Aorta (tissue), 5 donors: ENCODE results near the gene C1QTNF5. TPM values are rescaled to one million over a fixed set of nuclear protein-coding genes. Genes with fewer than 3 reads are reported as not detected.

Experiments used
- ATAC-seq: fragments of 200-7000 bp; cut with Tn5 transposase; one replicate; pipeline ENCODE4 v1.9.1; 2022; ENCODE audit warnings: moderate library complexity; ENCODE audit not compliant: low FRiP score
- DNase-seq, 2 donors: peaks; one replicate each; pipeline ENCODE4 v3.0.0-alpha.2; 2020
- H3K27ac ChIP-seq, 2 donors: one replicate each; pipeline ENCODE4 v1.5.1; 2013; ENCODE audit warnings: low read length in 2 of 2, mild to moderate bottlenecking in 2 of 2, moderate library complexity in 2 of 2, control low read depth in 1 of 2, inconsistent platforms in 1 of 2, low read depth in 1 of 2
- H3K27me3 ChIP-seq, 2 donors: one replicate each; pipeline ENCODE4 v1.6.1; 2013; ENCODE audit warnings: control low read depth in 1 of 2, low read length in 1 of 2, mild to moderate bottlenecking in 1 of 2, moderate library complexity in 1 of 2; ENCODE audit not compliant: insufficient read depth in 2 of 2, control insufficient read depth in 1 of 2
- H3K36me3 ChIP-seq, 2 donors: one replicate each; pipeline ENCODE4 v1.6.1; 2013; ENCODE audit warnings: control low read depth in 1 of 2, low read length in 1 of 2, mild to moderate bottlenecking in 1 of 2; ENCODE audit not compliant: insufficient read depth in 2 of 2, control insufficient read depth in 1 of 2
- H3K4me1 ChIP-seq, 2 donors: one replicate each; pipeline ENCODE4 v1.6.1; 2013; ENCODE audit warnings: low read length in 2 of 2, control low read depth in 1 of 2, mild to moderate bottlenecking in 1 of 2, moderate library complexity in 1 of 2; ENCODE audit not compliant: insufficient read depth in 2 of 2, control insufficient read depth in 1 of 2
- H3K4me3 ChIP-seq, 2 donors: one replicate each; pipeline ENCODE4 v1.5.1; 2013; ENCODE audit warnings: low read length in 2 of 2, control low read depth in 1 of 2, mild to moderate bottlenecking in 1 of 2
- H3K9me3 ChIP-seq: one replicate; pipeline ENCODE4 v1.6.1; 2013; ENCODE audit warnings: mild to moderate bottlenecking, low read length; ENCODE audit not compliant: control insufficient read depth
- WGBS, 2 donors: extraction: QIAGEN DNeasy Blood & Tissue Kit; methylation state at CpG; one replicate each; pipeline ENCODE4 v1.1.7; 2013; 5-methylcytosine and 5-hydroxymethylcytosine counted together
- intact Hi-C, 2 donors: fragments of 100-400 bp; cut with DNase I; formaldehyde crosslinking; loops; one replicate each; pipeline versions ENCODE4 v1.14.2 to v1.15.0; 2022
- polyA plus RNA-seq, 2 donors: library from polyadenylated mRNA; stranded (reverse); fragments of 200-250 nt; gene quantifications; one replicate each; pipeline ENCODE4 v1.2.3, GENCODE V29; 2013
- total RNA-seq, 2 donors: library from RNA; stranded (reverse); fragmentation: NEBNext Ultra II Directional; extraction: Animal tissue kit (Norgen Biotek cat#: 25700); gene quantifications; one replicate each; pipeline ENCODE4 v1.2.1, GENCODE V29; 2021
- donor health status: healthy with polysubstance abuse.
- donor health status: Bipolar disorder and iron deficiency.
- donor health status: DM: no; HTN: no; CAD: no.
- donor health status: DM: no; HTN: no; CAD: no.
- donor health status: DM: yes; HTN: yes; CAD: no.

The C1QTNF5 gene
- total and polyA plus RNA-seq, 4 donors = 19.1 to 88.2 (median 32.4) TPM

DNA sequence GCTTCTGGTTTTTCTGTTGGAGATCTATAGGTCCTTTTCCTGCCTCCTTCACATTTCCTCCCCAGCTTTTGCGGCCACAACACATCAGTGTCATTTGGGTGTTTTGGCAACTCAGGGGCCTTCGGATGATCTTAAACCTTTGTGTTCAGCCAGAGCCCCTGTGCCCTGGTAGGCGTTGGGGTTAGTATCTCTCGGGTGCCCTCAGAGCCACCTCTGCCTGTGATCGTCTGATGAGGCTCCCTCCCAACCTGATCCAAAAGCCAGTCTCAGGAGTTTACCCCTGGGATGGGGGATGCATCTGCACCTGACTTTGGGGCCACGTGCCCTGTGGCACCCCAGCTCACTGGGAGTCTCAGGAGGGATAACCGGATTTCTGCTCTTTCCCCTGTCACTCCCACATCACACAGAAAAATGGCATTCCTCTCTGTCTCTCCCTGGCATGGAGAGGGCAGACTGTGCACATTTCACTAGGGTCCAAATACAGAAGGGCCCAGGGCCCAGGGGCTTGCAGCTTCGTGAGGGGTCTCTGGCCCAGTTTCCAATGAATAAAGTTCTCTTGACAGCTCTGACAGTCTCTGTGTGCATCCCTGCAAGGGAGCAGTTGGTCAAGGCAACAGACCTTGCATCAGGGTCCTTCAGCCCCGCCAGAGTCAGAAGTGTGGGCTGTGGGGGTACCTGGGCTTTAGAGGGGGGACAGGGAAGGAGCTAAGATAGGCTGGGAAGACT is 3.8 kb downstream of the C1QTNF5 start:
- Histone ChIP-seq H3K36me3 (no peaks in the 10 kb centered on the region), H3K4me1 (no peaks in the 10 kb centered on the region), H3K27me3 (no peaks in the 10 kb centered on the region), H3K4me3 (no peak overlapping the region), H3K27ac (no peak overlapping the region), H3K9me3 (no peaks in the 10 kb centered on the region)
- intact Hi-C loops = loop anchor here in 1 of 2 donors (10.0 kb wide), 1 partner anchor 192 kb away; the partner anchor contains the start of gene ABCG4
- 70 to 80% methylated on average over 9 of the region's 9 CpGs for whole genome bisulfite sequencing, 2 donors
- DNase-seq = peak; percentile 21 to 55
- no peak for ATAC-seq

DNA sequence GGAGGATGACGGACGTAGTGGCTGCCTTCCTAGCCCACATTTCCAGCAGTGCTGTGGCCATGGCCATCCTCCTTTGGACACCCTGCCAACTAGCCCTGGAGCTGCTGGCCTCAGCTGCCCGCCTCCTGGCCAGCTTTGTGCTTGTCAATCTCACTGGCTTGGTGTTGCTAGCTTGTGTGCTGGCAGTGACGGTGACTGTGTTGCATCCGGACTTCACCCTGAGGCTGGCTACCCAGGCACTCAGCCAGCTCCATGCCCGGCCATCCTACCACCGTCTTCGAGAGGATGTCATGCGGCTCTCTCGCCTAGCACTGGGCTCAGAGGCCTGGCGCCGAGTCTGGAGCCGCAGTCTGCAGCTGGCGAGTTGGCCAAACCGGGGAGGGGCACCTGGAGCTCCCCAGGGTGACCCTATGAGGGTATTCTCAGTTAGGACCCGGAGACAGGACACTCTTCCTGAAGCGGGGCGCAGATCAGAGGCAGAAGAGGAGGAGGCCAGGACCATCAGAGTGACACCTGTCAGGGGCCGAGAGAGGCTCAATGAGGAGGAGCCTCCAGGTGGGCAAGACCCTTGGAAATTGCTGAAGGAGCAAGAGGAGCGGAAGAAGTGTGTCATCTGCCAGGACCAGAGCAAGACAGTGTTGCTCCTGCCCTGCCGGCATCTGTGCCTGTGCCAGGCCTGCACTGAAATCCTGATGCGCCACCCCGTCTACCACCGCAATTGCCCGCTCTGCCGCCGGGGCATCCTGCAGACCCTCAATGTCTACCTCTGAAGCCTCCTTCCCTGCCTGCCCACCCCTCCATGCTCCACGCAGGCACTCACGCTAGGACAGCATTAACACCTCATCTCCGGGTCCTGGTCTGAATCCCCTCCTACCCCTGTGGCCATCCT is 4.8 kb downstream of the C1QTNF5 start:
- no peaks in the 10 kb centered on the region for H3K9me3 ChIP-seq
- H3K4me1 ChIP-seq = no peaks in the 10 kb centered on the region
- WGBS, 2 donors = 81 to 84% methylated on average over 30 of the region's 30 CpGs

DNA sequence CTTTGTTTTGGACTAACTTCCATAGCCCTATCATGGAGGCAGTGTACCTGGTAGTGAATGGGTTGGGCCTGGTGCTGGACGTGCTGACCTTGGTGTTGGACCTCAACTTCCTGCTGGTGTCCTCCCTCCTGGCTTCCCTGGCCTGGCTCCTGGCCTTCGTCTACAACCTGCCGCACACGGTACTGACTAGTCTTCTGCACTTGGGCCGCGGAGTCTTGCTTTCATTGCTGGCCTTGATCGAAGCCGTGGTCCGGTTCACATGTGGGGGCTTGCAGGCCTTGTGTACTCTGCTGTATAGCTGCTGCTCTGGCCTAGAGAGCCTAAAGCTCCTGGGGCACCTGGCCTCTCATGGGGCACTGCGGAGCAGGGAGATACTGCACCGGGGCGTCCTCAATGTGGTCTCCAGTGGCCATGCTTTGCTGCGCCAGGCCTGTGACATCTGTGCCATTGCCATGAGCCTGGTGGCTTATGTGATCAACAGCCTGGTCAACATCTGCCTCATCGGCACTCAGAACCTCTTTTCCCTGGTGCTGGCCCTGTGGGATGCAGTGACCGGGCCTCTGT is 5.5 kb downstream of the C1QTNF5 start:
- no peak for ATAC-seq
- H3K27ac ChIP-seq = no peak overlapping the region
- no peaks in the 10 kb centered on the region for H3K27me3 ChIP-seq
- H3K4me1 ChIP-seq = no peaks in the 10 kb centered on the region
- H3K4me3 ChIP-seq = peak overlapping the region; percentile 87 to 98
- no peaks in the 10 kb centered on the region for H3K9me3 ChIP-seq
- peak in 1 of 2 donors; percentile 48 for DNase-seq
- H3K36me3 ChIP-seq = no peaks in the 10 kb centered on the region
- 65 to 73% methylated on average over 15 of the region's 15 CpGs for WGBS, 2 donors
- intact Hi-C loops = loop anchor here in 1 of 2 donors (10.0 kb wide), 1 partner anchor 190 kb away; the partner anchor contains the start of gene ABCG4

More for the DNA sequence above, 4.8 kb downstream of the C1QTNF5 start:
- no peak overlapping the region for H3K27ac ChIP-seq
- no peaks in the 10 kb centered on the region for H3K36me3 ChIP-seq
- peak in 1 of 2 donors; percentile 45 for DNase-seq
- intact Hi-C loops = loop anchor here in 1 of 2 donors (10.0 kb wide), 1 partner anchor 191 kb away; the partner anchor contains the start of gene ABCG4
- no peak for ATAC-seq
- H3K4me3 ChIP-seq = no peak overlapping the region
- no peaks in the 10 kb centered on the region for H3K27me3 ChIP-seq

DNA sequence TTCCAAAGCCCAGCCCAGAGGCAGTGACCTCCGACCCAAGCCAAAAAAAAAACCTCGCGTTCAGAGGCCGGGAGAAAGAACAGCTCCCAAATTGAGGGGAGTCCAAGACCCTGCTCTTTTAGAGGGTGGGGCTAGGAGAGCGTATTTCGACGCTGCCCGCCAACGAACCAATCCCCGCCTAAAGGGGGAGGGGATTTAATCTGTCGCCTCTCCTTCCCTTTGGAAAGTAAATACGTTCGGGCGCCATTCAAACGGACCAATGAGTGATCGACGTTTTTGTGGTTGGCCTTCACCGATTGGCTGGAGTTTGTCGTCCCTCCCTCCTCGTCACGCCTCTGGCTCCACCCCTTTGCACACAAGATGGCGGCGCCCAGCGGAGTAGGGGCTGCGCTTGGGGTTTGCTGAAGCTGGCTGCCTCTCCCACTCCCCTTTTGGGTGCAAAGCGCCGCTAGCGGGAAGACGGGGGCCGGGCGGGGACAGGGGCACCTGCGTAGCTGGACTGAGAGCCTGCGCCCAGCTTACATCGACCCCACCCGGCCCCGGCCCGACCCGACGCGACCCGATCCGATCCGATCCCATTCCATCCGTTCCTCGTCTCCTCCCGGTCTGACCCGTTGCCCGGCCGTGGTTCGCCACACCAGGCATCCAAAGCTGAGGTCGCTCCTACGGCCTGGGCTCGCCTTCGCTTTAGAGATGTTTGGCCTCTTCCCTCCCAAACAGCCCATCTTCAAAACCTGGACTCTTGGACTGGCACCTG is 6.3 kb downstream of the C1QTNF5 start, which contains the start of gene RNF26:
Gene RNF26 (plus strand): TSS at position 354 of the 757 bp plus-strand sequence. CDS start 596 bp downstream, outside the sequence.
- DNase-seq (peak; percentile 95 to 96), ATAC-seq (peak; percentile 94)
- intact Hi-C loops = loop anchor here in 1 of 2 donors (10.0 kb wide), 1 partner anchor 190 kb away; the partner anchor contains the start of gene ABCG4
- H3K36me3 ChIP-seq = no peaks in the 10 kb centered on the region
- H3K27me3 ChIP-seq = no peaks in the 10 kb centered on the region
- 0 to 1% methylated on average over 45 to 54 of the region's 54 CpGs for WGBS, 2 donors
- H3K9me3 ChIP-seq = no peaks in the 10 kb centered on the region
- peak within 1 kb of the TSS; percentile 87 to 98 for H3K4me3 ChIP-seq
- H3K27ac ChIP-seq = peak within 1 kb of the TSS in 1 of 2 donors; percentile 74
- no peaks in the 10 kb centered on the region for H3K4me1 ChIP-seq

DNA sequence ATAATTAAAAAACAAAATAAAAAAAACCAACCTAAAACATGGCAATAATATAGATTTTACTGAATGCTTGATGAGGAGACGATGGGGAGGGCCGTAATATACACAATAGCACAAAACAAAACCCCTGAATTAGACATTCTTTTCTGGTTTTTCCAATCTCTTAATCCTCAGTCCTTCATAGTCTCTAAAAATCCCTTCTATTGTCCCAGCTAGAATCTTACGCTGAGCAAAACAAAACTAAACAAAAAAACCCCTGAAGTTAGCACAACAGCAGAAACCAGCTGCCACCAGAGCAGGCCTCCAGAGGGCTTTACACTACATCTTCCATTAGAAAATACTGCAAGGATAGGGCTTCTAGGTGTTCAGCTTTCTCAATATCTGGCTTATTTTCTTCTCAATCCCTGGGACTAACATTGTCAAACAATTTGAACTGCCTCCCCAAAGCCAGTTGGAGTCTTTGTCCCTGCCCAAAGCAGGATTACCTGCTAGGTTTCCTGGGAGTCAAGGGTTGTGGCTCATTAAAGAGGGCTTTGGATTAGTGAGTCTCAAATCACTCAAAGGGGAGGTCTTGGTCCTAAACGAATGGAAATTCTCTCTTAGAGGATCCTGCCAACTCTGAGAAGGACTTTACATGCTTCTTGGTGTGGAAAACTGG is 8.4 kb downstream of the C1QTNF5 start:
- intact Hi-C loops = loop anchor here in 1 of 2 donors (10.0 kb wide), 1 partner anchor 187 kb away; the partner anchor contains the start of gene ABCG4
- DNase-seq (no peak), ATAC-seq (no peak)
- Histone ChIP-seq H3K9me3 (no peaks in the 10 kb centered on the region), H3K27ac (no peak overlapping the region), H3K4me1 (no peaks in the 10 kb centered on the region), H3K27me3 (no peaks in the 10 kb centered on the region), H3K4me3 (no peak overlapping the region), H3K36me3 (no peaks in the 10 kb centered on the region)
- 80 to 81% methylated on average over 4 of the region's 4 CpGs for WGBS, 2 donors

DNA sequence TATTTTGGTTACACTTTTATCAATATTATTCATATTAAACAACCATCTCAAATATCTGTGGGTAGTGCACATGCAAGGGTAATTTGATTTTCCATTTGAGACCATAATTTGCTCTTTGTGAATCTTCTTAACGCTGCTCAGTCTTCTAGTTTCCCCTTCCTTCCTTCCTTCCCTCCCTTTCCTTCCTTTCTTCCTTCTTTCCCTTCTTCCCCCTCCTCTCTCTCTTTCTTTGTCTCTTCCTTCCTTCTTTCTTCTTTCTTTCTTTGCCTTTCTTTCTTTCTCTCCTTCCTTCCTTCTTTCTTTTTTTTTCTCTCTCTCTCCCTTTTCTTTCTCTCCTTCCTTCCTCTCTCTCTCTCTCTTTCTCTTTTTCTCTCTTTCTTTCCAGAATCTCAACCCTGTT is 10.4 kb downstream of the C1QTNF5 start:
- intact Hi-C loops = loop anchor here in 1 of 2 donors (10.0 kb wide), 1 partner anchor 185 kb away; the partner anchor contains the start of gene ABCG4
- Histone ChIP-seq H3K36me3 (no peaks in the 10 kb centered on the region), H3K9me3 (no peaks in the 10 kb centered on the region), H3K4me1 (no peaks in the 10 kb centered on the region), H3K27ac (no peak overlapping the region), H3K27me3 (no peaks in the 10 kb centered on the region), H3K4me3 (no peak overlapping the region)
- WGBS, 2 donors = 63 to 83% methylated on average over 1 of the region's 1 CpG
- no peak for DNase-seq
- ATAC-seq = no peak

DNA sequence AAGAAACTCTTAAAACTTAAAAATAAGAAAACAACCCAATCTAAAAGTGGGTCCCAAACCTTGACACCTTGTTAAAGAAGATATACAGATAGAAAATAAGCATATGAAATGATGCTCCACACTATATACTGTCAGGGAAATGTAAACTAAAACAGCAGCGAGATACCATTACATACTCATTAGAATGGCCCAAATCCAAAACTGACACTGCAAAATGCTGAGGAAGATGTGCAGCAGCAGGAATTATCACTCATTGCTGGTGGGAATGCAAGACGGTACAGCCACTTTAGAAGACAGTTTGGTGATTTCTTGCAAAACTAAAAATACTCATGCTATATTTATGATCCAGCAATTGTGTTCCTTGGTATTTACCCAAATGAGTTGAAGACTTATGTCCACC is 11.4 kb downstream of the C1QTNF5 start:
- intact Hi-C loops = no loop called here
- WGBS, 2 donors = 46 to 57% methylated on average over 2 of the region's 2 CpGs

More for the DNA sequence above, 11.4 kb downstream of the C1QTNF5 start:
- DNase-seq (no peak), ATAC-seq (no peak)
- Histone ChIP-seq H3K36me3 (no peaks in the 10 kb centered on the region), H3K9me3 (no peaks in the 10 kb centered on the region), H3K4me1 (no peaks in the 10 kb centered on the region), H3K27me3 (no peaks in the 10 kb centered on the region), H3K4me3 (no peak overlapping the region), H3K27ac (no peak overlapping the region)
